HG03066 (cell line): ENCODE measurements around the gene KIF26B.

ENCODE experiments used
- ATAC-seq: cut with Tn5 transposase; IDR thresholded peaks from one replicate; pipeline ENCODE4 v1.9.1; 2021; ENCODE audit warnings: low read depth; ENCODE audit not compliant: unreplicated experiment

Gene KIF26B

GRCh38 chr1:245484176-245484575 lies 329.4 kb downstream of the KIF26B start:
- ATAC-seq: no peak

GRCh38 chr1:245485996-245486395 lies 331.2 kb downstream of the KIF26B start:
- no peak for ATAC-seq

- no peak for ATAC-seq
These were observed 332.1 kb downstream of the KIF26B start for GRCh38 chr1:245486775-245487470.

DNA sequence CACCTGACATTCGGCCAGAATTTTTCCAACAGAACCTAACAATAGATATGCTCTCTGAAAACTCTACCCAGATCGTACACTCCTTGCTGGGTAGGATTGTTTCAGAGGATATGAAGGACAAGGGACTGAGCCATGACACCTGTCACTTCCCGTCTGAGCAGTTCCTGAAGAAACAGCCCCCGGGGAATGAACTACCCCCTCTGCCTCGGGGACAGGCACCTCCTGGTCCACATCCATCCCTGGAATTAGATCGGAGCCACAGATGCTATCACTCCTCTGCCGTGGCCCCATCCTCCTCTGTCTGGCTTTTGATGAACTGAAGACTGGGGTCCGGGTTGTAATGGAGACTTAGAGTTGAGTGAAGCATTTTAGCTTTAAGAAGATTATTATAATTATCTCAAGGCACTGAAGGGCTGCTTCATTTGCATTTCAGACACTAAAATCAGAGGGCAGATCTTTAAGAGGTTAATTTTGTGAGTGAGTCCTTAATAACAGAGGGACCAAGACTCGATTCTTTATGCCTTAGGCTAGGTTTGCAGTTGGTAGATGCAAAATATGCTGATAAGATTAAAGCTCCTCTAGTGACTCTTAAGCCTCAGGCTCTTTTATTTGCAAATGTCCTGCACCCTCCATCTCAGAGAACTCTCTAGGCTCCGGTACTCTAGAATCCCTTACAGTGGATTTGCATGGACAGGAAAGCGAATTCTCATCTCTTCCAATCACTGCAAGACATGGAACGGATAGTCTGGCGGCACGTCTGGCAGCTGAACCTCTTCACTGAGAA lies 333.8 kb downstream of the KIF26B start:
- ATAC-seq: no peak

GRCh38 chr1:245489838-245490237 lies 335.1 kb downstream of the KIF26B start:
- no peak for ATAC-seq

GRCh38 chr1:245493029-245493428 lies 338.2 kb downstream of the KIF26B start:
- no peak for ATAC-seq

DNA sequence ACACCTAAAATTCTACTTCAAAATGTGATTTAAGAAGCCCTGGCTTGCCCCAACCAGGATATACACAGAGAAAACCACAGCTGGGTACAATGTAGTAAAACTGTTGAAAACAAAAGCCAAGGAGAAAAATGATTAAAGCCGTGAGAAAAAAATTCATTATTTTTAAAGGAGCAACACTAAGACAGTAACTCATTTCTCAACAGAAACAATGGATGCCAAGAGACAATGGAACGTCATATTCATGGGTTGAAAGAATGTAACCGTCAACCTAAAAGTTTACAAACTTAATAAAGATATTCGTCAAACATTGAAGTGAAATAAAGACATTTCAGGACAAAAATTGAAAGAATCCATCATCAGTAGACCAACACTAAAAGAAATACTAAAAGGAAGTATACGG lies 340.9 kb downstream of the KIF26B start:
- ATAC-seq: no peak

GRCh38 chr1:245500546-245500945 lies 345.8 kb downstream of the KIF26B start:
- no peak for ATAC-seq

- ATAC-seq: no peak
These were observed 346.8 kb downstream of the KIF26B start for GRCh38 chr1:245501633-245502032.

DNA sequence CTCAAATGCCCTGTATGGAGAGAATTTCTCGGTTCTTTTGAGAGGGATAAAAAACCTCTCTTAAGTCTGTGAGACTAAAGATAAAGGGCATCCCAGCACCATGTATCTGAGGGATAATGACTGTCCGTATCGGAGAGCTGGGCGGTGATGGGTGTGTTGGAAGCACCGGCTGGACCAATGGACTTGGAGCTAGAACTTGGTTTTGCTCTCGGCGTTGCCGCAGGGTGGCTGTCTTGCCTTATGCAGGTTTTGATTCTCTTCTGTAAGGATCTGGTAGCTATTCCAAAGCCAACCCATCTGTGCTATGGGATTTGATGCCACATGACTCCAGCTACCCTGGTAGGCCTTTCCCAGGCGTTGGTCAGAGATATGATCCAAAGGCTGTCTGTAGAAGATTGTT lies 348.8 kb downstream of the KIF26B start:
- ATAC-seq: no peak

DNA sequence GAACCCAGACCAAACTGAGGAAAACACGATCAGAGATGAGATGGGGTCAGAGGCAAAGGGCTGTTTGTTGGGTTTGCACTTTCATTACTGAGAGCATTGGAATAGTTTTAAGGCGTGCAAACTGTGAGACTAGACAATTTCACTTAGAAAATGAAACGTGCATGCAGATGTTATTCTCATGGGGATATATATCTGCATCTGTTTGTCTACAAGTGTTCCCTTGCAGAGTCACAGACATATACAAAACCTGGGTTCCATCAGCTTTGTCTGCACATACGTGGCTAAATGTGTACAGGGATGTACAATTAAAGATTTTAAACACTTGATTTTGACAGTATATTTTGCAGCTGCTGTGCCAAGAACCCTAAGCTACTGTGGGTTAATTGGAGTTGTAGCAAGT lies 355.4 kb downstream of the KIF26B start:
- no peak for ATAC-seq

DNA sequence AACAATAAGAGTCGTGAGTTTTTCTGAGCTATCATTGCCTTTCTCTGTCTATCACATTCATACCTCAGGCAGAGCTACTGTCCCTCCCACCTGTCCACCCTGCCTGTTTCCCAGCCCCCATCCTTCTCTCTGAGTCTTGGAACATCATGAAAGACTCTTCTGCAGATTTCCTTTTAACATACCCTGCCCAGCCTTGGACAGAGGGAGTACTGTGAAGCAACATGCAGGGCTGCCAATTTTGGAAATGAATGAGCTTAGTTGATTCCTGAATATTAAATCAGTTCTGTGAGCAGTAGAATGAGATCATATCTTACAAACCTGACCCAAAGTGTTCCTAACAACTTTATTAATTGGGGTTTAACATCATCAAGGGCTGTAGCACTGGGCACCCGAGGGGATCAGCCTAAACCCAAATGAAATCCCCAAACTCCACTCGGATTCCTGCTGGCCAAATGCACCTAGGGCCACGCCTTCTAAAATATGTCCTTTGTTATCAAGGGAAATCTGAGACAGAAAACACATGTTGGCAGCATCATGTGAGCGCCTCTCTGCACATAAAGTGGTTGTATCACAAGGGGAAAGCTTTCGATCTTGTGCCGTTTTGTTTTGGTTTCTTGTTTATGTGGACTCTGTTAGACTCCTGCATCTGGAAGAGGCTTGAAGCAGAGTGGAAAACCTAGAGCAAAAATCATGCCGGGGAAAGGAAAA lies 357.6 kb downstream of the KIF26B start:
- ATAC-seq: no peak

DNA sequence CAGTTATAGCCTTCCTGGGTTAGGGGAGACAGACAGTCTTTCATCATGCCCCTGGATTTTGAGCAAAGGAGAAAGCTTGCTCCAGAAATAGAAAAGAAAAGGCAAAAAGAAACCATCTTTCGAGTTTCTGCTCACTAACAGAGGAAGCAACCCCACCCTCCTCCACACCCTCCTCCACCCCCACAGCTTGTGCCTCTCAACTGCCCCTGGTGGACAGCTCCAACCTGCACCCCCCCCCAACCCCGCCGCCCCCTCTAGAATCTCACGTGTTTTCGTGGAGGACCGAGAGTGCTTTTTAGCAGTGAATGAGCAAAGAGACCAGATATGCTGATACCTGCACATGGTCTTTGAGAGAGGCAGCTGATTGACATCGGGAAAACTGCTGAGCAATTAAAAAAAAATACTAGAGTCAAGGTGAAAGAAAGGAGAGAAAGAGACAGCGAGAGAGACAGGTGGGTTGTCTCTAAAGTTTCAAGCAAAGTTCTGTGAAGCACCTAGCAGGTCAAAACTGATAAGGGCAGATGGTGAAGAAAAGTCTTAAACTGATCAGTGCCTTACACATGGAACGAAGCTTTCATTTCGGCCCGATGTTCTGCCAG lies 358.3 kb downstream of the KIF26B start:
- no peak for ATAC-seq

- ATAC-seq: no peak
These were observed 361.5 kb downstream of the KIF26B start for GRCh38 chr1:245516284-245516759.

DNA sequence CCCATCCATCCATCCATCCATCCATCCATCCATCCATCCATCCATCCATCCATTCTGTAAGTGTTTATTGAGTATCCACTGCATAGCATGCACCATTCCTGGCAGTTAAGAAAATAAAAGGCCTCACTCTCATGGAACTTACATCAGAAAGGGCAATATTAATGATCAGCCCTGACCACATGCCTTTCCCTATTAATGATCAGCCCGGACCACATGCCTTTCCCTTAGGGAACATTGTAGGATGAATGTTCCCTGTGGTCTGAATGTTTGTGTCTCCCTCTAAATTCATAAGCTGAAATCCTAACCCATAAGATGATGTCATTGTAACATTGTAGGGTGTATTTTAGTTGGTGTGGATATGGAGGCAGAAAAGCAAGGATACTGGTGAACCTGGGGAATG lies 365.8 kb downstream of the KIF26B start:
- no peak for ATAC-seq

DNA sequence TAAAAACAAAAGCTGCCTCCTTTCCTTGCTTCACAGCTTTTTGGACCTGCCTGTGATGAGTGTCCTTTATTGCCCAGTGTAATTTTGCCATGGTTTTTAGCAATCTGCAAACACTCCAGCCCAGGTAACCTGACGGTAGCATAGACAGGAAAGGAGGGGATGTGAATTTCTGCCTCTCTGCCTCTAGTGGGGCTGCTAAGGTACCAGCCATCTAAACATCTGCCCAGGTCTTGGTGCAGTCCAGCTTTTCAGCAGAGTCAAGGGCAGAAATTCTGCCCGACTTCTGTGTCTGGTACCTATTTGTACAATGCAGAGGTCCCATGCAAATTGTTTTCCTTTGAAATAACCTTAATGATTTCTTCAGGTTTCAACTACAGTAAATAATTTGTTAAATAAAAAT lies 371.4 kb downstream of the KIF26B start:
- ATAC-seq: no peak

GRCh38 chr1:245528258-245528635 lies 373.5 kb downstream of the KIF26B start:
- ATAC-seq: no peak

- ATAC-seq: no peak
These were observed 376.2 kb downstream of the KIF26B start for GRCh38 chr1:245530937-245531336.

- no peak for ATAC-seq
These were observed 383.2 kb downstream of the KIF26B start for GRCh38 chr1:245537992-245538391.

DNA sequence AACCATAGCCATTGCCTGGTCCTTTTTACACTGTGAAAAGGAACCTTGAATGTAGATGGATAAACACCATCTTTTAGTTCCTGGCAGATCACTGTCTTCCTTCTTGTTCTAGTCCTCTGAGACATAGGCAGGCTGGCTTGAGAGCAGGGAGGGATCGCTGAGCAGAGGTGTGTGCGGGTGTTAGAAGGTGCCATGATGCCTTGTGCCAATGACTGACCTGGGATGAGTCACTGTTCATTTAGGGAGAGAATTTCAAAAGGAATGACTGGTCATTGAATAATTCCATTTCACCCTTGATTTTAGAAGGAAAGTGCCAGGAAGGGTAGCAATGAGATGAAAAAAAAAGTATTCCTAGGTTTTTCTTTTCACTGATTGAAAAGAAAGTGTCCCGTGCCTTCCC lies 383.9 kb downstream of the KIF26B start:
- no peak for ATAC-seq

- no peak for ATAC-seq
These were observed 386.6 kb downstream of the KIF26B start for GRCh38 chr1:245541369-245541768.
